H1 (cell line): Measurements from ENCODE around the gene HHAT. TPM values are rescaled to one million over a fixed set of nuclear protein-coding genes. Genes with fewer than 3 reads are reported as not detected.

Experiments
- ASH2L ChIP-seq: fragments of 200-600, 300-600 bp; sonication (generic); IDR thresholded peaks from one replicate; pipeline ENCODE4 v1.7.1; 2017; ENCODE audit warnings: low read length
- ATF3 ChIP-seq: IDR thresholded peaks from 2 replicates; pipeline ENCODE4 v1.6.1; 2011; ENCODE audit warnings: low read depth, mild to moderate bottlenecking, low read length; ENCODE audit not compliant: insufficient read depth
- BRCA1 ChIP-seq: IDR thresholded peaks from 2 replicates; pipeline ENCODE4 v1.6.1; 2012; ENCODE audit warnings: low read depth, low read length, improper control_type of control experiment
- CBX8 ChIP-seq: fragments of 300-800, 300-1000 bp; sonication (generic); IDR thresholded peaks from 2 replicates; pipeline ENCODE4 v1.7.1; 2016; ENCODE audit warnings: low read depth, low read length, borderline replicate concordance
- CHD1 ChIP-seq: IDR thresholded peaks from 2 replicates; pipeline ENCODE4 v1.6.1; 2012; ENCODE audit warnings: low read depth, low read length, improper control_type of control experiment
- FOSL1 ChIP-seq: IDR thresholded peaks from 2 replicates; pipeline ENCODE4 v1.6.1; 2011; ENCODE audit warnings: mild to moderate bottlenecking, low read depth, low read length, moderate library complexity; ENCODE audit not compliant: insufficient read depth
- HDAC2 ChIP-seq, 2 experiments: fragments of 300-600 bp in 1 of 2; sonication (generic) in 1 of 2; IDR thresholded peaks; 2 replicates each; pipeline ENCODE4 v1.6.1; 2011 to 2012; ENCODE audit warnings: low read depth in 2 of 2, low read length in 2 of 2, mild to moderate bottlenecking in 2 of 2, moderate library complexity in 2 of 2, borderline replicate concordance in 1 of 2, inconsistent platforms in 1 of 2
- JUND ChIP-seq: IDR thresholded peaks from 2 replicates; pipeline ENCODE4 v1.6.1; 2011; ENCODE audit warnings: mild to moderate bottlenecking, improper control_type of control experiment, low read length
- KDM1A ChIP-seq: fragments of 200-600, 300-600 bp; sonication (generic); IDR thresholded peaks from 2 replicates; pipeline ENCODE4 v1.7.1; 2016; ENCODE audit warnings: mild to moderate bottlenecking, low read length, borderline replicate concordance
- KDM4A ChIP-seq: IDR thresholded peaks from one replicate; pipeline ENCODE4 v1.7.1; 2012; ENCODE audit warnings: low read depth, mild to moderate bottlenecking, moderate library complexity, low read length, inconsistent platforms; ENCODE audit not compliant: severe bottlenecking
- MAX ChIP-seq: IDR thresholded peaks from 2 replicates; pipeline ENCODE4 v1.6.1; 2012; ENCODE audit warnings: inconsistent platforms
- PHF8 ChIP-seq: fragments of 200-600 bp; sonication (generic); conservative IDR thresholded peaks from 2 replicates; pipeline ENCODE4 v1.7.1; 2012; ENCODE audit warnings: low read depth, mild to moderate bottlenecking, inconsistent platforms, low read length, moderate library complexity
- POU5F1 ChIP-seq: IDR thresholded peaks from 2 replicates; pipeline ENCODE4 v1.6.1; 2011; ENCODE audit warnings: low read depth, mild to moderate bottlenecking, low read length, moderate library complexity
- RFX5 ChIP-seq: IDR thresholded peaks from 2 replicates; pipeline ENCODE4 v1.6.1; 2011; ENCODE audit warnings: low read depth, low read length, improper control_type of control experiment, borderline replicate concordance
- SIN3A ChIP-seq, 2 experiments: IDR thresholded peaks in 1 of 2; conservative IDR thresholded peaks in 1 of 2; 2 replicates each; pipeline ENCODE4 v1.6.1; 2011 to 2012; ENCODE audit warnings: low read length in 2 of 2, improper control_type of control experiment in 1 of 2, low read depth in 1 of 2, mild to moderate bottlenecking in 1 of 2
- SIRT6 ChIP-seq: IDR thresholded peaks from one replicate; pipeline ENCODE4 v1.7.1; 2012; ENCODE audit warnings: low read length, inconsistent platforms
- SP2 ChIP-seq: IDR thresholded peaks from 2 replicates; pipeline ENCODE4 v1.6.1; 2012; ENCODE audit warnings: mild to moderate bottlenecking, low read length, inconsistent platforms
- SP4 ChIP-seq: IDR thresholded peaks from 2 replicates; pipeline ENCODE4 v1.6.1; 2012; ENCODE audit warnings: low read length, inconsistent platforms
- SRF ChIP-seq: IDR thresholded peaks from 2 replicates; pipeline ENCODE4 v1.6.1; 2011; ENCODE audit warnings: mild to moderate bottlenecking, low read depth, low read length, moderate library complexity
- SUZ12 ChIP-seq: fragments of 200-600 bp; sonication (generic); IDR thresholded peaks from 2 replicates; pipeline ENCODE4 v1.6.1; 2012; ENCODE audit warnings: mild to moderate bottlenecking, inconsistent platforms, low read length, moderate library complexity, mixed read lengths
- TAF1 ChIP-seq: IDR thresholded peaks from 2 replicates; pipeline ENCODE4 v1.6.1; 2011; ENCODE audit warnings: mild to moderate bottlenecking, low read depth, low read length
- TEAD4 ChIP-seq: IDR thresholded peaks from 2 replicates; pipeline ENCODE4 v1.6.1; 2012; ENCODE audit warnings: low read depth, low read length, inconsistent platforms, mixed read lengths
- YY1 ChIP-seq: IDR thresholded peaks from 2 replicates; pipeline ENCODE4 v1.6.1; 2011; ENCODE audit warnings: low read depth, mild to moderate bottlenecking, low read length
- ZNF274 ChIP-seq: IDR thresholded peaks from 2 replicates; pipeline ENCODE4 v1.7.0; 2012; ENCODE audit warnings: low read length, borderline replicate concordance; ENCODE audit errors: extremely low read depth
- polyA plus RNA-seq, 7 experiments: library from polyadenylated mRNA; depleted of rRNA in 3 of 7; stranded (reverse) in 5 of 7; unstranded in 2 of 7; fragments of >200 nt in 5 of 7; fragments of 200-250 nt in 2 of 7; gene quantifications; 1 replicate in 5 of 7; 2 replicates in 1 of 7; 4 replicates in 1 of 7; pipeline versions ENCODE4 v1.2.1 to v1.2.3, GENCODE V29; 2011 to 2013; ENCODE audit warnings: missing spikeins in 2 of 7, mixed read lengths in 2 of 7
- total RNA-seq: library from RNA; stranded (reverse); fragmentation: NEBNext Ultra II Directional; extraction: Animal tissue kit (Norgen Biotek cat#: 25700); gene quantifications from 2 replicates; pipeline ENCODE4 v1.2.1, GENCODE V29; 2021

HHAT gene
- total and polyA plus RNA-seq, 2 of the 8 experiments (the other 6 are each of a cell fraction or from before 2014, with no cell fraction given): 0.15 to 0.51 TPM

- TF ChIP-seq SRF (0 out of 2 replicates have a peak, but pooled peaks have one; percentile 11), SP2 (no peak), SP4 (peak; percentile 93), TAF1 (no peak), CHD1 (no peak), SIN3A (conservative IDR thresholded peaks at IDR 0.05 in 1 of 2, IDR thresholded peaks at IDR 0.05 in 1 of 2; ENCODE audit: low read depth in 1 of 2, low read length in 2 of 2) (peak; percentile 38 to 75; a peak in 2 of 4 replicates), BRCA1 (no peak), CBX8 (no peak), ZNF274 (no peak), KDM1A (no peak), TEAD4 (peak; percentile 81), SIRT6 (no peak), ATF3 (peak; percentile 68; the same call in 1 of the 2 replicates), KDM4A (no peak), RFX5 (peak; percentile 56; the same call in 1 of the 2 replicates), JUND (peak; percentile 99), SUZ12 (no peak), HDAC2 (IDR thresholded peaks at IDR 0.05; ENCODE audit: borderline replicate concordance in 1 of 2, low read depth in 2 of 2, low read length in 2 of 2) (peak; percentile 43 to 94; a peak in 2 of 4 replicates), YY1 (peak; percentile 56; the same call in 1 of the 2 replicates), FOSL1 (no peak), ASH2L (peak; percentile 46), MAX (no peak), POU5F1 (peak; percentile 99), PHF8 (no peak; the same call in 1 of the 2 replicates)
Observed at GRCh38 chr1:210373878-210374599, 45.3 kb downstream of the HHAT start (continued).
